ENCODE measurements around the gene DAGLA. TPM values are rescaled to one million over a fixed set of nuclear protein-coding genes. Genes with fewer than 3 reads are reported as not detected.

The DAGLA gene
- total RNA-seq, 4 donors from 2014 or later, result 1.1 to 3.2 (median 1.8) TPM

DNA sequence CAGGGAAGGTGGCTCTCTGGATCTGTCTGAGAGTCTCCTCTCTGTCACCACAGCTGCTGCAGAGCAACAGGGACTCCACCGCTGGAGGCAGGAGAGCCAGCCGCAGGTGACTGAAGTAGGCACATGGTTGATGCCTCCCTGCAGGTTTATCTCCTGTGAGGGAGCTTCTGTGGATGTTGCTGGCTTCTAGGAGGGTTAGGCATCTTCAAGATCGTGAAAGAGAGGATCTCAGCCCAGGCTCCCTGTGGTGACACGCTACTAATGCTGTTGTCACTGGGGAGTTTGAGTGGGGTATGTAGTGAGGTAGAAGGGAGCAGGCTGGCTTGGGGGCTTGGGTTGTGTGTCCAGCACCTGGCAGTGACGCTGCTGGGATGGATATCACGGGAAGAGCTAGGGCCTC lies 34.1 kb downstream of the DAGLA start:
- TF ChIP-seq, protein P1, sequence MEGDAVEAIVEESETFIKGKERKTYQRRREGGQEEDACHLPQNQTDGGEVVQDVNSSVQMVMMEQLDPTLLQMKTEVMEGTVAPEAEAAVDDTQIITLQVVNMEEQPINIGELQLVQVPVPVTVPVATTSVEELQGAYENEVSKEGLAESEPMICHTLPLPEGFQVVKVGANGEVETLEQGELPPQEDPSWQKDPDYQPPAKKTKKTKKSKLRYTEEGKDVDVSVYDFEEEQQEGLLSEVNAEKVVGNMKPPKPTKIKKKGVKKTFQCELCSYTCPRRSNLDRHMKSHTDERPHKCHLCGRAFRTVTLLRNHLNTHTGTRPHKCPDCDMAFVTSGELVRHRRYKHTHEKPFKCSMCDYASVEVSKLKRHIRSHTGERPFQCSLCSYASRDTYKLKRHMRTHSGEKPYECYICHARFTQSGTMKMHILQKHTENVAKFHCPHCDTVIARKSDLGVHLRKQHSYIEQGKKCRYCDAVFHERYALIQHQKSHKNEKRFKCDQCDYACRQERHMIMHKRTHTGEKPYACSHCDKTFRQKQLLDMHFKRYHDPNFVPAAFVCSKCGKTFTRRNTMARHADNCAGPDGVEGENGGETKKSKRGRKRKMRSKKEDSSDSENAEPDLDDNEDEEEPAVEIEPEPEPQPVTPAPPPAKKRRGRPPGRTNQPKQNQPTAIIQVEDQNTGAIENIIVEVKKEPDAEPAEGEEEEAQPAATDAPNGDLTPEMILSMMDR (IDR thresholded peaks at IDR 0.05; ENCODE audit: low read depth), result no peak

DNA sequence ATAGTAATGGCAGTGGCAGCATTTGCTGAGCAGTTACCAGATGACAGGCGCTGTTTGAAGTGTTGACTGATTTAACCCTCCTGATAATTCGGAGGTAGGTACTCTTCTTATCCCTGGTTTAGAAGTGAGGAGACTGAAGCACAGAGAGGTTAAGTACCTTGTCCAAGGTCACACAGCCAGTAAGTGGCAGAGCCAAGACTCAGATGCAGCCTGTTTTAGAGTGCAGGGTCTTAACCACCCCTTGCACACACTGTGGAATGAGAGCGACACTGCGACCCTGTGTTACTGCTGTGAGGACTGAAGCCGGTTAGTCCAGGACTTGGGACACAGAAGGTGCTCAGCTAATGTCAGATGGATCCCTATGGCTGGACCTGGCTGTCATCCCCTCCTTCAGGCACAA lies 34.7 kb downstream of the DAGLA start:
- TF ChIP-seq, protein P1 (IDR thresholded peaks at IDR 0.05; ENCODE audit: low read depth), result no peak

DNA sequence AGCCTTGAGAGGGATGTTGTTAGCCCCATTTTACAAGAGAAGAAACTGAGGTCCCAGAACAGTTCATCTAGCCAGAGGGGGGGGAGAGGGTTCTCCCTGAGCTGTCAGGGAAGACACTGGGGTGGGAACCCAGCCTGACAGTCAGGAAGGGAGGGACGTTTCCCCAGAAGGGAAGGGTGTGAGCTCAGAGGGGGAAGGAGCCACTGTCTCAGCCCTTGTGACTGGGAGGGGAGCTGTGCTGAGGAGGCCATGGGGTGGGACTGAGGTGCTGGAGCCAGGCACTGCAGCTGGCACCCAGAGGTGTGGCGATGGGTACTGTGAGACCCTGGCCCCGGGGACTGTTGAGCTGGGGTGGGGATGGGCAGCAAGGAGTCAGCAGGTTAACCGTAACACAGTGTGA lies 35.7 kb downstream of the DAGLA start:
- TF ChIP-seq, protein P1 (IDR thresholded peaks at IDR 0.05; ENCODE audit: low read depth), result no peak

DNA sequence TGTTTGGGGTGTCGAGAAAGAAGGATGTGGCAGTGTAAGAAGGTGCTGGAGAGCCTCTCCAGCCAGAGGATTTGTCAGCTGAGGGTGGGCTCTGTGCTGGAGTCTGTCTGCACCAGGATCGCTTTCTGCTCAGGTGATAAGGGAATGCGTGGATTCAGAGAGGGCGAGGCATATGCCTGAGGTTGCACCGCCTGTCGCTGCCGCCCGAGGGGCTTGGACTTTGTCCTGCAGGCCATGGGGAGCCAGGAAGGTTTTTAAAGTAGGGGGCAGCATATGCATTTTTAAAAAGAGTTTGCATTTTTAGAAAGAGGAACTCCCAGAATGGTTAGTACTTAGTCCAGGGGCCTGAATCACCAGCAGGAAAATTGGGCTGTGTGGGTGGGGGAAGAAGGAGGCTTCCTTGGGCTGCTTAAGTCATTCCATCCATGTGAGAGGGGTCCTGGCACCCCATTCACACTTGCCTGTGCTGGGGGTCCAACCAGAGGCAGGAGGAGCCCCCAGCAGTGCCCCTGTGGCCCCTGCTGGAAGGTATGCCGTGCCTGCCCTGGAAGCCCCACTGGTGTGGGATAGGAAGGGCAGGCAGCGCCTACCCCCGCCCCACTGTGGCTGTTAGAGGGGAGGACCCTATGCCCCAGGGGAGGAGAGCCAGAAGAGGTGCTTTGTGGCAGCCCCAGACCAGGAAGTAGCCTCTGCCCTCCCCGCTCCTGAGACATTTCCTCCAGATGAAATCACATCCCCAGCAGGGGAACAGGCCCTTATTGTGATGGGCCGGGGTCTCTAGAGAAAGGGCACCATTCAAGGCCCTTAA lies 36.5 kb downstream of the DAGLA start:
- TF ChIP-seq, protein P1 (IDR thresholded peaks at IDR 0.05; ENCODE audit: low read depth), result no peak

DNA sequence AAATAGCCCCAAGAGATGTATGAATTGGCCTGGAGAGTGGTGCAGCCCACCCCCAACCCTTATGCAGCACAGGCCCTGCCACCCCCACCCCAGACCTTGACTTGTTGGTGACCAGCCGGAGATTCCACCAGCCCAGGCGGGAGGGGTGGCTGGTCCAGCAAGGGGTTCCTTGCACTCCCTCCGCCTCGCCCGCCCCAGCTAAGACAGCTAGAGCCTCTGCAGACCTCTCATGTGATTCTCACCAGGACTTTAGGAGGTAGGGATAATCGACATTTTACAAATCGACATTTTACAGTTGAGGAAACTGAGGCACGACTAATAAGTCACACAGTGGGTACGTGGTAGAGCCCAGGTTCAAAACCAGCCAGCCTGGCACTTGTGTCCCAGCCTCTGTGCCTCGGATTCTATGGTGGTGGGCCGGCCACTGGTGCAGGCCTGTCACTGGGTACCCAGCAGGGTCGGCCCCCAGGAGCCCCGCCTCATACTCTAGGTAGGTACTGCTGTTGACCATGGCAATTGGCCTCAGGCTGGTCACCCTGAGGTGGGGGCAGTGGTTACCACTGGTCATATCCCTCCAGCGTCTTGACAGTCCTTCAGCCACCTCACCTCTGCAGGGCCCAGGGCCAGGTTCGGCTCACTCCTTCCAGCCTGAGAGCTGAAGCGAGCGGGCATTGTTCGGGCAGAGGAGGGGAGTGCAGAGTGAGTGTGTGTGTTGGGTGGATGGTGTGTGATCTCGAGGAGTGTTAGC lies 37.3 kb downstream of the DAGLA start:
- TF ChIP-seq, protein P1 (IDR thresholded peaks at IDR 0.05; ENCODE audit: low read depth), result no peak

DNA sequence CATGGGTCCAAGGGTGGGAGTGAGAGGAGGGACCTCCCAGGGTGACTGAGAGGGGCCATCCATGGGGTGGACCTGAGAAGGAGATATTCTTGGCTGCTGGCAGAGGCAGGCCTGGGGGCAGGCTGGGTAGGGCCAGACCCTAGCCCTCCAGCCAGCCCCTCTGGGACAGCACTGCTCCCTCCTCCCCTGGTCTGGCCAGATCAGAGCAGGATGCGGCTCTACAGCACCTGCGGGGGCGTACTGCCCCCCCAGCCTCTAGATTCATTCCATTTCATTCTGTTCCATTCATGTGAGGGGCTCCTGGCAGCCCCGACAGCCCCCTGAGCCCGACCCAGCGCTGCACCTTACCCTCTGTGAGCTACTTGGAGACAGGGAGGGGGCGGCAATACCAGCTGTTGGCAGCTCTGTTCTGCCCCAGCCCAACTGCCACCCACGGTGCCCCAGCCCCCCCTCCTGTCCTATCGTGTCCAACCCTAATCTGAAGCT lies 37.9 kb downstream of the DAGLA start:
- TF ChIP-seq, protein P1 (IDR thresholded peaks at IDR 0.05; ENCODE audit: low read depth), result no peak

DNA sequence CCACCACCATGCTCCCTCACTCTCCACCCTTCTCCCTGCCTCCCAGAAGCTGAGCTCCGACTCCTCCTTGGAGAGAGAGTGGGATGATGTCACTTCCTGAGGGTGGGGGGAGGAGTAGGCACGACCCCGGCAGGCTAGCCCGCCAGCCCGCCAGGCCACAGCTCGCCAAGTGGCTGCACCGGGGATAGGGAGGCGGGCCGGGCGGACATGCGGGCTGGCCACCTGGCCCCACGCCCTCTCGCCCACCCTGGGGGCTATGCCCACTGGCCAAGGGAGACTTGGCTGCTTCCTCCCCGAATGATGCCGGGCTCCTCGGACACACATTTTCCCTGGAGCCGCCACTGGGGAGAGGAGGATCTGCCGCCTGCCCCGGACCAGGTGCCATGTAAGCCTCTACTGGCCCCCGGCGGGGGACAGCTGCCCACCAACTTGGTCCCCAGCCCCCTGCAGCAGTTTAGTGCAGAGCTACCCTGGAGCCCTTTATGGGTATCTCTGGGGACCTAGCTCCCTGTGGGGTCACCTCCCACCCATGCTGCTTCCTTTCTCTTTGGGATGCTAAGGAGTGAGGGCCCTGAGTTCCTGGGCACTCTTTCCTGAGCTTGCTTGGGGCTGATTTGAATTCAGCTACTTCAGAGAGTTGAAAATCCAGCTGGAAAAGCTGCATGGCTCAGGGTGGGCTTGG lies 38.6 kb downstream of the DAGLA start:
- TF ChIP-seq, protein P1 (IDR thresholded peaks at IDR 0.05; ENCODE audit: low read depth), result no peak

Data from subcutaneous adipose tissue (tissue), 4 donors.